DMS 273 (cell line): ENCODE results near the gene HNRNPAB.

ENCODE experiments used
- DNase-seq: peaks from one replicate; lab custom pipeline; 2025; ENCODE audit not compliant: unreplicated experiment; lab: John Stamatoyannopoulos, UW

HNRNPAB gene

DNA sequence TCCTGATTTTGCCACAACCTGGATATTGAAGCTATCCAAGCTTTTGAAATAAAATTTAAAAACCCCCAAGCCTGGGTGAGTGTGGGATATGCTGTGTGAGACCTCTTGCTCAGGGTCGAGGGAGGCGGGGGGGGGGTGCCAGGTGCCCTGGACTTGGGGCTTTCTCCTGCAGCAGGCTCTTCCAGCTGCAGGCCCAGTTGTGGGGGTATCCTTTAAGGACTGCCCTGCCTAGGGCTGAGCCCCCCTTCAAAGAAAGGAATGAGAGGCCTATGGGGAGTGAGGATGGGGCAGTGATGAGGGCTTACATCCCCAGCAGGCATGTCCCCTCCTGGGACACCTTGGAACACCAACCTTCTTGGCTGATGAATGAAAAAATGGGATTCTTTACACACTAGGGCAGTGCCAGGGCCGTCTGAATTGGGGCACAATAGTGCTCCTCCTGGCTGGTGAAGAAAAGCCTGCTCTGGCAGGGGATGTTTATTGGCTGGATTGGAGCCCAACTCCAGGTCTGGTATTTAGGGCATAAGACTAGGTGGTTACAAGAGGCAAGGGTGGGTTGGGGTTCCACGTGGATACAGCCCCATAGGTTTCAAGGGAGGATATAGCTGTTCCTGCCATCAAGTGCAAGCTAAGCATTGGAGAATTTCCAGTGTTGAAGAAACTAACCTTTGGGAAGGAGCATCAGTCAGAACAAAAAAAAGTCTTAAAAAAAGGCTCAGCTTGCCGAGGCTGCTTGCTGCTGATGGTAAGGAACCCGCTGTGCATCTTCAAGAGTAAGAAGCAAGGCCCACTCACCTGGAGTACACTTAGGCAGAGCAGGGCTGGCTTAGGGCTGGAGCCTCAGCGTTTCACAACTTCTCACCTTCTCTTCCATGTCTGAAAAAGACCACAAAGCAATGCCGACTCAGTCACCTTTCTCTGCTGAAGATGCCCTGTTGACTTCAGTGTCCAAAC, 7.0 kb downstream of the HNRNPAB start:
- peak; percentile 64 for DNase-seq

DNA sequence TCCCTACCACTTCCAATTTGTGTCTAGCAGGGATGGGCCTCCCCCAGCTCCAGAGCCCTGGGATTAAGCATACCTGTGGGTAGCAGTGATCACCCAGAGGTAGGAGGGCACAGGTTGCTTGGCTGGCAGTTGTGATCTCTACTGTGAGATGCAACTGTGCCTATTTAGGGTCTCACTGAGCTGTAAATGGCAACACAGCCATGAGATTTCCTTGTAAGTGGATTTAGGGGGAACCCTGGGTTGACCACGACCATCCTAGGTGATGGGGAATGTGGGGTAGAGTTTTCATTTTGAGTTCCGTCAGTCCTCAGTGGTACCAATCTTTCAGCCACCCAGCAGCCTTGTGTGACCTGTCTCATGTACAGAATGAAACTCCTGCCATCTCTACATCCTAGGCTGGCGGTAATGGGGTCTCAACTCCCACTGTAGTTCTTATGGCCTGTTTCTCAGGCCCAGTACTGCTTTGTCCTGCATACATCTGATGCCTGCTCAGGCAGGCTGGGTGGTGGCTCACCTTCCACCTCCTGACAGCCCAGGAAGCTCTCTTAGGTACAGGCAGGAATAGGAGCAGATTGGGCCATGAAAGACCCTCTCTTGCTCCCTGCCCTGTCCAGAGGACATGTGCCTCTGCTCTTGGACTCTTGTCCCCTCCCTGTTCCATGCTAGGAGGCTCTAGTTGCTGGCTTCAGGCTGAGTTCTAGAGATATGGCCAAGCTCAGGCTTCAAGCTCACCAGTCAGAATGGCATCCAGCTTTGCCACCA, 8.1 kb downstream of the HNRNPAB start:
- DNase-seq = peak; percentile 52

DNA sequence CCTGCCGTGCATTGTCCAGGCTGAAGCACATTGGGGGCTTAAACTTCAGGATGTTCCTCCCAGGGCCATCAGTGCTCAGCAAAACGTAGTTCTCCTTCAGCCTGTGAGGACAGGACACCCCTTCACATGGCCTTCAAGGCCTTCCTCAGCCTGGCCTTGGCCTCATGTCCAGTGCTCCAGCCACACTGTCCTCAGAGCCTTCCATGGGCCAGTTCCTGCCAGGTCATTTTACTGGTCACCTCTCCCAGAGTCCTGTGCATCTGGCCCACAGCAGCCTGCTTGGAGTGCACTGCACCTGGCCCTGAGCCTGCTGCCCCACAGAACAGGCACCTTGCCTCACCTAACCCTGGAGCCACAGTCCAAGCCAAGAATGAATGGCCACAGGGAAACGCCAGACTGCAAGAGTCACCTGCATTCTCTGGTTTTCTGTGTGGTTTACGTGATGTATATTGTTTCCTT, 8.7 kb downstream of the HNRNPAB start:
- DNase-seq = peak; percentile 52

DNA sequence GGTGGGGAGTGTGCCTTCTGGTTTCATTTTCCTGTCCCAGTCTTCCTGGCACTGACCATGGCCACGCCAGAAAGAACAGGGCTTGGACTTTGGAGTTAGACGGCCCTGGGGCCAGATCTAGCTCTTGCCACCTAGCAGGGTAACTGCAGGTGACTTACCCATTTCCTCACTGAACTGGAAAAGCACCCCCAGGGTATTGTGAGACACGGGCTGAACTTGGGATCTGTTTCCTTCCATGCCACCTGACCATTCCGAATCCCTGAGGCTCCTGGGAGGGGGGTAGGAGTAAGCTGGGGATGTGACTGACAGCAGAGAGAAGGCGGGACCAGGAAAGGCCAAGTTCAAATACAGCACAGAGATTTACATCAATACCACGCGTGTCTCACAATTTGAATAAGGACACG, 9.4 kb downstream of the HNRNPAB start:
- DNase-seq = no peak

DNA sequence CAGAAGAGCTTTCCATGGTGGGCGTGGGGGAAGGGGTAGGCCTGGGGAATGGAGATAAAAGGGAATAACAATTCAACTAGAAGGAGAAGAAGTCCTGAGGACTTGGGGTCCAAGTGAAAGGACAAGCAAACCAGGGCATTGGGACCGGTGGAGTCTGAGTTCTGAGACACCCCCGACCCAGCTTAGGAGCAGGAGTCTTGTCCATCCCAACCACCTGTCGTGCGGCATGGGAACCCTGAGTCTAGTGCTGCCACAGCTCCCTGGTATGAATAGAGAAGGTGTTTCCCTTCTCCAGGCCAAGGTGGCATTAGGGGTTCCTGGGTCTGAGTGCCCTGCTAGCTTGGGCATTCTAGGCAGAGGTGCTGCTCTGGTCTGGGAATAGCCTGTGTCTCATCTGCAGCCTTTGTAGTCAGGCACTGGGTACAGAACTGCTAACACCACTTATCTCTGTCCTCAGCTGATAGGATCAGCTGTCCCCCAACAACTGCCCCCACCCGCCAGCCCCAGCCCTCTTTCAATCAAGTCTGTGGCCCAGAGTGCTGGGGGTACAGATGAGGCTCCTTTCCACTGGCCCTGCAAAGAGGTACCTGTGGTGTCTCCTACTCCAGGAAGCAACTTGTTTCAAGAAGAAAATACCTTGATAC, 9.9 kb downstream of the HNRNPAB start:
- DNase-seq = peak; percentile 49

DNA sequence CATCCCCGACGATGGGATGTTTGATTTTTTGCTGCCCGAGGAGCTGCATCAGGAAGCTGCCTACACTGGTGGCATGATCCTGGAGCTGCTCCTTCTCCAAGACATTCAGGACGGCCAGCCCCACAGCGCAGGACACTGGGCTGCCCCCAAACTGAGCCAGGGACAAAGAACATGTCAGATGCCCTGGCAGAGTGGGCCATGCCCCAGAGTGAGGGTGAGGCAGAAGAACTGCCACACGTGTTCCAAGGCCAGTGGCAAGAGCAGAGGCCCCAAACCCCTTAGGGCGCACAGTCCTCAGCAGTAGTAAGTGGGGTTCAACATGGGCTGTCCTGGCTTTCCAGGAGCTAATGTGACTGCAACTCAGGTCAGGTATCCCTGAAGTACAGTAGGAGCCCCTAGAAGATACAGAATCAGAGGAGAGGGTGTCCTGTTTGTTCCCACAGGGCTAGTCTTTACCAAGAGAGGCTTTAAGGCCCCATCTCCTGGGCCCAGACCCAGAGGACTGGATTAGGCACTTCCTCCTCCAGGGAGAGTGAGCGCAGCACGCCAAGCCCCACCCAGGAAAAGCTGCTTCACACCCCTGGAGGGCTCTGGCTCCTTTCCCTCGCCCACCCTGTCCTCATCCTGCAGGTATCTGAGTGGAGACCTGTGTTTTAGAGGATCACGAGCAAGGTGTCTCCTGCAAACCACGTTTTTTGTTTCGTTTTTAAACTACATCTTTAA, 11.1 kb downstream of the HNRNPAB start:
- DNase-seq = peak; percentile 38

DNA sequence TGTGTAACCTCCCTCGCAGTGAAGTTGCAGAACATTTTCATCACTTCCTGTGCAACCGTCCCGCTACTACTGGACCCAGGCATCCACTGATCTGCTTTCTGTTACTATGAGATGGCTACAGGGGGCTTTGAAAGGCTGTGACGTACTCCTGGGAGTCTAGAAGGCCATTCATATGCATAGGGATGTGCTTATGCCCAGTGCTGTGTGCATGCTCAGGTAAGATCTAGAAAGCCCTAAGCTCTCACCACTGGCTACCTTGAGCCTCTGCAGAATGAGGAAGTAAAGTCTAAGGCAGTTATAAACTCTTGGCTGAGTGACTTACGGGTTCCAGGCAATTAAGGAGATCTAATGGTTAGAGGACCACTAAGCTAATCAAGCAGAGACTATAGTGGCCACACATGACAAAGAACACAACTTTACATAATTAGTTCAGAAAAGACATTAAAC, 11.8 kb downstream of the HNRNPAB start:
- no peak for DNase-seq

DNA sequence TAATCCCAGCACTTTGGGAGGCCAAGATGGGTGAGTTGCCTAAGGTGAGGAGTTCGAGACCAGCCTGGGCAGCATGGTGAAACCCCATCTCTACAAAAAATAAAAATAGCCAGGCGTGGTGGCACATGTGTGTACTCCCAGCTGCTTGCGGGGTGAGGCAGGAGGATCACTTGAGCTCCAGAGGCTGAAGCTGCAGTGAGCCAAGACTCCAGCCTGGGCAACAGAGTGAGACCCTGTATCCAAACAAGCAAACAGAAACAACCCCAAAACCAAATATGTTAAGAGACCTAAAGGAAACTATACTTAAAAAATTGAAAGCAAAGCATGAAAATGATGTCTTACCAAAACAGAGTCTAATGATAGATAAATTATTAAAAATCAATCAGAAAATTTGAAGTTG, 12.4 kb downstream of the HNRNPAB start:
- no peak for DNase-seq

DNA sequence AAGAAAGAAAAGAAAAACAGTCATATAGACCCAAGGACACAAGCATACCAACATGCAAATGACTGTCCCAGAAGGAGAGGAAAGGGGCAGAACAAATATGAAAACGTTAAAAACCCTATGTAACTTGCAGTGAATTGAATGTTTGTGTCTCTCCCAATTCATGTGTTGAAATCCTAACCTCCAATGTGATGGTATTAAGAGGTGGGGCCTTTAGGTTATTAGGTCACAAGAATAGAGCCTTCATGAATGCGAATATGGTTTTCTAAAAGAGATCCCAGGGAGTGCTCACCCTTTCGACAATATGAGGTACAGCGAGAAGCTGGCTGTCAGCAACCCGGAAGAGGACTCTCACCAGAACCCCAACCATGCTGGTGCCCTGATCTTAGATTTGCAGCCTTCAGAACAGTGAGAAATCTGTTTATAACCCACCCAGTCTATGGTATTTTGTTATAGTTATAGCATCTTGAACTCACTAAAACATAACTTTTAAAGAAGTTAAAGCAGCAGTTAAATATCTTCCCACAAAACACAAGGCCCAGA, 14.0 kb downstream of the HNRNPAB start:
- DNase-seq = peak; percentile 35

DNA sequence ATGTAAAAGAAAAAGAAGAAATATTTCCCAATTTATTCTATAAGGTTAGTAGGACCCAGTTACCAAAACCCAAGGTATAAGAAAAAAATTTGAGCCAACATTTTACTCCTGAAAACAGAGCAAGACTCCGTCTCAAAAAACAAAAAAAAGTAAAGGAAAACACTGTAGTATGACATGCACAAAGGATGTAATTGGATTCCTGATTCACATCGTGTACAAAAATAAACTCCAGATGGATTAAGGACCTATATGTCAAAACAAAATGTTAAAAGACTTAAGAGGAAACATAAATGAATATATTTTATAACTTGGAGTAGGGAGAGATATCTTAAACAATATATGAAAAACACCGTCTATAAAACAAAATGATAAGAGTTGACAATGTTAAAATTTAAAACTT, 14.5 kb downstream of the HNRNPAB start:
- DNase-seq = no peak

DNA sequence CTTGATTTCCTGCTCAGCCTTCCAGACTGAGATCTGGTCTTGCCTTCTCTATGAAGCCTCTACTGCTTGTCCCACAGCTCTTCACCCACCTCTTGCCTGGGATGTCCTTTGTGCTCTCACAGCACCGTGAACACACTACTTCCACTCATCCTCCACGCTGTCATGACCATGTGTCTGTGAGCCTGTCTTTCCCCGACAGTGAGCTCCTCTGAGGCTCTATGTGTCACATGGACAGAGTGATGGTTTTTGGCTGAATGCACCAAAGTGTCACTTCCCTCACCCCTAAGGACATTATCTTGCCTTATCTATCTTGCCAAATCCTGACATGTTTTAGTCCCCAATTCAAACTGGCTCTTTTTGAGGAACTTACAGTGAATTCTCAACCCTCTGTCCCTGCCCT, 16.9 kb downstream of the HNRNPAB start:
- no peak for DNase-seq

DNA sequence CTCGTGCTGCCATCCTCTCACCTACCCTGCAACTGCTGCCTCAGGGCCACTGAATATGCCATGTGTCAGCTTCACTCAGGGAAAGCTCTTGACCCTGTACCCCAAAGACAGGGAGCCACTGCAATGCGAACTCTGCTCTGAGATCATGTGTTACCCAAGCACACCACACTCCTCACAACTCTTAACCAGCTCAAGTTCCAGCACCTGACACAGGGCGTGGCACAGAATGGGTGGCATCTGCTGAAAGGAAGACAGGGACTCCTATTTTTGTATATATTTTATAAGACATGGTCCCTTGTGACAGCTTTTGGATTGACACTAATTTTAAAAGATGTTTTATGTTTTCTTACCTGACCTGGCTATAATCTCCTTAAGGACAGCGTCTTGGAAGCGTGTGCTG, 17.5 kb downstream of the HNRNPAB start:
- DNase-seq = no peak

DNA sequence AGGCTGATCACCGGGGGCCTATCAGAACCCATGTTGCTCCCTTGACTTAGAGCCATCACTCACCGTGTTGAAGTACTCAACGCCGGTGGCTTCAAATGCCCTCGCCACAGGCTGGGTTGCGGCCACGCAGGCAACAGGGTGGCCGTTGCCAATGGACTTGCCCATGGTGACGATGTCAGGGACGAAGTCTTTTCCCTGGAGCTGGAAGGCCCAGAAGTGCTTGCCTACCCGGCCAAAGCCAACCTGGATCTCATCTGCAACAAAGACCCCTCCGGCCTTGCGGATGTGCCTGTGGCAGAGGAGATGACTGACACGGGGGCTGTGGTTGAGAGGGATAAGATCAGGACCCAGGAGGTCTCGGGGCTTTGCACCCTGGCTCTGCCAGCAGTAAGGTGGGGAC, 18.0 kb downstream of the HNRNPAB start:
- no peak for DNase-seq

DNA sequence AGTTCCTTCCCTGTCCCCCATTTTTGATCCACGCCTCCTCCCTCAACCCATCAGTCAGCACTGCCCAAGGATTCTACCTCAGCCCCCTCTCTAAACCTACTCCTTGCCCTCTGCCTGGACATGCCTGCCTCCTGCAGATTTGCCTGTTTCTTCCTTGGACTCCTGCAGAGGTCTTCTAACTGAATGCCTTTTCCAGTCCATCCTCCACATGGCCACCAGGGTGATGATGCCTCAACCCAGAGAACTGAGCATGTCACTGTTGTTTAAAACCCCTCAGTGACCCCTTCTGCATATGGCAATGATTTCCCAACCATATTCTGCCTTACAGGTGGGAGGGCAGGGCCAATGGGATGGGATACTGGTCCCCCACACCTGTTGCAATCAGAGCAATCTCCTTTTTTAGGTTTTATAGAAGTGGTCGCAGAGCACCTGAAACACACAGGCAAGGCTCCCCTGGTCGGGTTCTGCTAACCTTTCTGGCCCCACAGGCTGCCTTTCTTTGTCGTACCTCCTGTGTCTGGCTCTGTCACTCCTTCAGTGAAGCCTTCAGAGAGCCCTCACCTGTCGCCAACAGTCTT, 19.0 kb downstream of the HNRNPAB start:
- peak; percentile 24 for DNase-seq

DNA sequence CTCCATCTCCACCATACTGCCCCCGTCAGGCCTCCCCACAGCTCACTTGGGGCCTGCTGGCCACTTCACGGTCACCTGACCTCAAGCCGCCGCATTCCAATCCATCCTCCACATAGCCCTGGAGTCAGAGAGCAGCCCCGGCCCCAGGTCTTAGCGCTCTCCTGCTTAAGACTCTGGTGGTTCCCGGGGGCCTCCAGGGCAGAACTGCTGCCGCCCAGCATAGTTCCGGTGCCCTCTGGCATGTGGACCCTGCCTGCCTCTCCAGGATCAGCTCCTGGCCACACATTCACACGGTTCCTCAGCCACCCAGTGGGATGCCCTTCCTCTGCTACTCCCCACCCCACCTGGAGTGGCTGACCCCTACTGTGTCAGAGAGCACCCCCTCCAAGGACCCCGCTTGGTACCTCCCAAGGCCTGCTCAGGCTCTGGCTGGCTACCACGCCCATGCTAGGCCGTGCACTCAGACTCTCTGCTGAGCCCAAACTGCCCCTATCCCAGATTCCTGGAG, 19.5 kb downstream of the HNRNPAB start:
- no peak for DNase-seq

DNA sequence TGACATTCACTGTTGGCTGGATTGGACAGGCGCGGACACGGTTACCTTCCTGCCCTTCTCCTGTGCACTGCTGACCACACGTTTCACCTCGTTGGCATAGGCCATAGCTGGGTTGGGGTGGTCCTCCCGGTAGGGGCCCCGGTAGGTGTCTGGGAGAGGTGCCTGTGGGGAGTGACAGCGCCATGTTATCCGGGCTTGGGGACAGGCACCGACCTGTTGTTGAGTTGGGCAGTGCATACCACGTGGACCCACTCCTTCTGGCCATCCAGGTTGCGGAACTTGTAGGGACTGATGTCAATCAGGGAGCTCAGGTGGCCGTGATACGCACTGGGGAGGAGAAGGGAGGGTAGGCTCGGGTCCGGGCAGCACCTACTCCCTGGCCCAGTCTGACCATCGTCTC, 20.1 kb downstream of the HNRNPAB start:
- DNase-seq = no peak

DNA sequence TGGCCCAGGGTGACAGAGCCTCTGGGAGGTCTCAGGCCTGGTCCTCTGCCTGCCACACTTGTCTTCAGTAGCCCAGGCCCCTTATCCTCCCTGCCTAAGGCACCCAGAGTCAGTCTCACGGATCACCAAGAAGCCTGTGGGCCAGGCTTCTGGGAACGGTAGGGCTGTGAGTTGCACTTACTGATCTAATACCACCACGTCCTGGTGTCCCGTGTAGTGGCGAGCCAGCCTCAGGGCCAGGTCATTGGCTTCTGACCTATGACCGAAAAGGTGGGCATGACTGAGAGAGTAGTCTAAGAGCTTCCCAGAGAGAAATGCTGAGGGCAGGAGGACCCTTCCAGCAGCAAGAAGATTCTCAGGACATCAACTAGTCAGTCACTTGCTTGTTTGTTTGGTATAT, 20.8 kb downstream of the HNRNPAB start:
- no peak for DNase-seq

DNA sequence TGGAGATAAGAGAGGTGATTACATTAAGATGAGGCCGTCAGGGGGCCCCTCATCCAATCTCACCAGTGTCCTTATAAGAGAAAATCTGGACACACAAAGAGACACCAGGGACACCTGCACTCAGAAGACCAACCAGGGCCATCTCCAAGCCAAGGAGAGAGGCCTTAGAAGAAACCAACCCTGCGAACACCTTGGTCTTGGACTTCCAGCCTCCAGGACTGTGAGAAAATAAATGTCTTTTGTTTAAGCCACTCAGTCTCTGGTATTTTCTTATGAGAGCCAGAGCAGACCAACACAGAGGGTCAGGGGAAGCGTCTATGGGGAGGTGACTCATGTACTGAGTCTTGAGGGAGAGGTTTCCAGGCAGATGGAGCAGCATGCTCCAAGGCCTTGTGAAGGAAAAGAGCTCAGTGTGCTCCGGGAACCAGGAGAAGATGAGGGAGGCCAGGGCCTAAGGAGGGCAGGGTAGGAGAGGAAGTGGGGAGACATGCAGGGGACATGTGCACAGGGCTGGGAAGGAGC, 22.9 kb downstream of the HNRNPAB start:
- no peak for DNase-seq

DNA sequence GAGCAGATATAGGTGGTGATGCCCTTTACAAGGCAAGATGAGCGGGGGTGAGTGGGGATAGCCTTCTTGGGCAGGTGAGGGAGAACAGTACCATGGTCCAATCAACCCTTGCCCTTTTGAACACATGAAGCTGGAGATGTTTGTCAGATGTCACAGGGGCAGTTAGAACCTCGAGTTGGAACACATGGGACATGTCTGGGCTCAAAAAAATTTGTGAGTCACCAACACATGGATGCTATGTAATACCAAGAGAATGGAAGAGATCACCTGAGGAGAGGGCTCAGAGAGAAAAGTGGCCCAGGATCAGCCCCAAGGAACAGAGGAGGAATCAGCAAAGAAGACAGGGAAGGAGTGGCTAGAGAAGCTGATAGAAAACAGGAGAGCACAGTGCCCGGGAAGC, 23.6 kb downstream of the HNRNPAB start:
- DNase-seq = no peak

DNA sequence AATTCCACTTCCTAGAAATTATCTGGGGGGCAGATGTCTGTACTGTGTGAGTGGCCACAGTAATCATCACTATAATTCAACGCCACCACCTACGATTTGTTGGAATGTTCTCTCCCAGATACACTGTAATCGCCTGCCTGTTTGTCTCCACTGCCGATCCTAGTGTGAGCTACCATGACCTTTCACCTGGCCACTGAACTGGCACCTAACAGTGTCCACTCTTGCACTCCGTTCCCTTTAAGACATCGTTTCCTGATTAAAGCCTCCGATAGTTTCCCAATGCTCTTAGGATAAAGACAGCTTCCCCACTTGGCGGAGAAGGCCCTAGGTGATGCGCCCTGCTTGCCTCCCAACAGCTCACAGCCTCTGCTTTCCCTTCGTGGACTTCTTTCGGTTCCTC, 24.3 kb downstream of the HNRNPAB start:
- no peak for DNase-seq
